Esophagus muscularis mucosa (tissue), 4 donors: Measurements from ENCODE around the gene OR2A12. TPM values are rescaled to one million over a fixed set of nuclear protein-coding genes. Genes with fewer than 3 reads are reported as not detected.

ENCODE experiments used
- DNase-seq: peaks from one replicate; pipeline ENCODE4 v3.0.0-alpha.2; 2017; ENCODE audit errors: extremely low spot score
- H3K27ac ChIP-seq, 4 donors: fragments of 200-600 bp; sonication (generic); replicated peaks in 1 of 4; 1 replicate in 3 of 4; 2 replicates in 1 of 4; pipeline ENCODE4 v1.5.1; 2016 to 2019; ENCODE audit warnings: mild to moderate bottlenecking in 1 of 4
- H3K27me3 ChIP-seq, 4 donors: fragments of 200-600 bp; sonication (generic); one replicate each; pipeline versions ENCODE4 v1.5.1 to v1.6.0; 2016 to 2019
- H3K36me3 ChIP-seq, 4 donors: fragments of 200-600 bp; sonication (generic); one replicate each; pipeline ENCODE4 v1.5.1; 2016 to 2019
- H3K4me1 ChIP-seq, 4 donors: fragments of 200-600 bp; sonication (generic); one replicate each; pipeline ENCODE4 v1.5.1; 2016 to 2019
- H3K4me3 ChIP-seq, 4 donors: fragments of 200-600 bp; sonication (generic); 1 replicate in 2 of 4; 2 replicates in 2 of 4; pipeline ENCODE4 v1.5.1; 2016 to 2019; ENCODE audit warnings: mild to moderate bottlenecking in 4 of 4, moderate library complexity in 1 of 4
- H3K9me3 ChIP-seq, 4 donors: fragments of 200-600 bp; sonication (generic); 1 replicate in 3 of 4; 2 replicates in 1 of 4; pipeline ENCODE4 v1.5.1; 2016 to 2019
- CTCF ChIP-seq, 3 experiments: fragments of 200-600 bp in 2 of 3; fragments of 450-650 bp in 1 of 3; sonication (generic) in 2 of 3; IDR thresholded peaks; one replicate each; pipeline ENCODE4 v1.5.1; 2017 to 2019; ENCODE audit warnings: antibody characterized with exemption in 3 of 3, mild to moderate bottlenecking in 2 of 3, moderate library complexity in 1 of 3
- EP300 ChIP-seq: sonication (generic); formaldehyde crosslinking; IDR thresholded peaks from one replicate; pipeline ENCODE4 v1.6.1; 2017; ENCODE audit warnings: antibody characterized with exemption
- POLR2A ChIP-seq: fragments of 450-650 bp; IDR thresholded peaks from one replicate; pipeline ENCODE4 v1.6.1; 2017; ENCODE audit warnings: antibody characterized with exemption, moderate library complexity, mild to moderate bottlenecking, low read depth
- POLR2AphosphoS5 ChIP-seq, 2 donors: sonication (generic); formaldehyde crosslinking; IDR thresholded peaks; one replicate each; pipeline ENCODE4 v1.6.1; 2017; ENCODE audit warnings: antibody characterized with exemption in 2 of 2
- WGBS: methylation state at CpG from one replicate; pipeline ENCODE4 v1.1.5; 2018; 5-methylcytosine and 5-hydroxymethylcytosine counted together
- intact Hi-C: fragments of 100-400 bp; cut with DNase I; formaldehyde crosslinking; loops from one replicate; pipeline ENCODE4 v1.15.1; 2023
- total RNA-seq, 4 donors: library from RNA; depleted of rRNA; stranded (reverse); fragments of >200 nt; gene quantifications; one replicate each; pipeline versions ENCODE4 v1.1.0 to v1.2.1, GENCODE V29; 2016

Gene OR2A12
- total RNA-seq, result not detected

GRCh38 chr7:144085978-144086377 is at the start of gene OR2A12:
TSS of gene OR2A12 (plus strand) at chr7:144086278. CDS start at chr7:144095108, 8,830 bp downstream.
- Histone ChIP-seq H3K36me3 (no peaks in the 10 kb centered on the region), H3K4me1 (no peaks in the 10 kb centered on the region), H3K27me3 (no peaks in the 10 kb centered on the region), H3K27ac (no peak within 1 kb of the TSS), H3K4me3 (no peak within 1 kb of the TSS), H3K9me3 (peaks cover 0 to 5% (median 2%) of the 10 kb centered on the region in 4 donors)
- intact Hi-C loops, result no loop called here
- WGBS, result 79% methylated on average over 2 of the region's 2 CpGs
- no peak for TF ChIP-seq CTCF (IDR thresholded peaks at IDR 0.05)
- no peak for TF ChIP-seq EP300
- TF ChIP-seq POLR2A, result no peak
- TF ChIP-seq POLR2AphosphoS5 (IDR thresholded peaks at IDR 0.05), result no peak
- DNase-seq, result no peak

GRCh38 chr7:144036302-144036885 is 49.7 kb upstream of the OR2A12 start:
- Histone ChIP-seq H3K36me3 (no peaks in the 10 kb centered on the region), H3K4me1 (no peaks in the 10 kb centered on the region), H3K27ac (no peak overlapping the region), H3K9me3 (no peaks in the 10 kb centered on the region), H3K27me3 (no peaks in the 10 kb centered on the region), H3K4me3 (no peak overlapping the region)
- TF ChIP-seq POLR2A (no peak), CTCF (IDR thresholded peaks at IDR 0.05) (no peak)
- DNase-seq, result no peak
- intact Hi-C loops, result no loop called here
- 38% methylated on average over 1 of the region's 1 CpG for WGBS

- H3K27me3 ChIP-seq, result no peaks in the 10 kb centered on the region
- no peaks in the 10 kb centered on the region for H3K36me3 ChIP-seq
- intact Hi-C loops, result no loop called here
- H3K4me1 ChIP-seq, result no peaks in the 10 kb centered on the region
- no peak for DNase-seq
- H3K27ac ChIP-seq, result no peak overlapping the region
- 50% methylated on average over 1 of the region's 1 CpG for WGBS
- H3K4me3 ChIP-seq, result no peak overlapping the region
- TF ChIP-seq CTCF (IDR thresholded peaks at IDR 0.05) (no peak), POLR2A (no peak), EP300 (no peak), POLR2AphosphoS5 (IDR thresholded peaks at IDR 0.05) (no peak)
- H3K9me3 ChIP-seq, result no peaks in the 10 kb centered on the region
Observed at GRCh38 chr7:144037414-144038035, 48.6 kb upstream of the OR2A12 start.

GRCh38 chr7:144038887-144039286 is 47.2 kb upstream of the OR2A12 start:
- Histone ChIP-seq H3K4me1 (no peaks in the 10 kb centered on the region), H3K36me3 (no peaks in the 10 kb centered on the region), H3K4me3 (no peak overlapping the region), H3K27me3 (no peaks in the 10 kb centered on the region), H3K9me3 (no peaks in the 10 kb centered on the region), H3K27ac (no peak overlapping the region)
- TF ChIP-seq POLR2AphosphoS5 (IDR thresholded peaks at IDR 0.05), result no peak
- no peak for TF ChIP-seq CTCF (IDR thresholded peaks at IDR 0.05)
- no peak for TF ChIP-seq EP300
- DNase-seq, result no peak
- 66% methylated on average over 4 of the region's 4 CpGs for WGBS
- intact Hi-C loops, result no loop called here

- WGBS, result 67% methylated on average over 1 of the region's 1 CpG
- H3K9me3 ChIP-seq, result no peaks in the 10 kb centered on the region
- no peak for DNase-seq
- TF ChIP-seq EP300, result no peak
- no peak for TF ChIP-seq POLR2AphosphoS5 (IDR thresholded peaks at IDR 0.05)
- no peak for TF ChIP-seq POLR2A
- TF ChIP-seq CTCF (IDR thresholded peaks at IDR 0.05), result no peak
- no peak within 1 kb of the TSS for H3K4me3 ChIP-seq
- H3K36me3 ChIP-seq, result no peaks in the 10 kb centered on the region
- H3K4me1 ChIP-seq, result no peaks in the 10 kb centered on the region
- H3K27me3 ChIP-seq, result peaks cover 0 to 3% (median 0%) of the 10 kb centered on the region in 4 donors
- intact Hi-C loops, result no loop called here
- H3K27ac ChIP-seq, result no peak within 1 kb of the TSS
Observed at GRCh38 chr7:144048648-144049047, 37.4 kb upstream of the OR2A12 start, which contains the start of gene OR2A5. TSS of gene OR2A5 (plus strand) at chr7:144048948. CDS start at chr7:144050402, 1,454 bp downstream.
